ENCODE results near the gene CTNNA2. TPM values are rescaled to one million over a fixed set of nuclear protein-coding genes. Genes with fewer than 3 reads are reported as not detected.
A peak's percentile ranks its signal among the peaks of the same experiment; 100 is the strongest.

CTNNA2 gene
- total and polyA plus RNA-seq, 8 donors: 0.08 to 0.56 (median 0.17) TPM; not detected in 2

DNA sequence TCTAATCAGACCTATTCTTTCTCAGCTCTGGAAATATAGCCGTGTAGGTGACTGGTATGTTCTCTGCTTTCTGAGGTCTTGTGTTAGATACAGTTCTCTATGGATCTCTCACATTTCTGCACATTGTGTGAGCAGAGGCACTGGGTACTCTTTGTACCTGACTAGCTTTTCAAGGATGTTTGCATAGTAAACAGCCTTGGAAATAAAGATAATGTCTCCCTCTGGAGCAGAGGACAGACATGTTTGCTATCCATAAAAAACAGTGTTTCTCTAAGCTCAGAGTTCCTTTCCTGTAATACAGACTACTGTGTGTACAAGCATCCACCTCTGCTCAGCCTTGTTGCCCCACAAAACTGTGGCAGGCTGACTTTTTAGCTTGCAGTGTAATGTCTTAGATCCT is 279.2 kb downstream of the CTNNA2 start:
- intact Hi-C loops (cut with DNase I): no loop called here
- Histone ChIP-seq H3K27ac (no peak overlapping the region), H3K4me1 (no peaks in the 10 kb centered on the region), H3K4me3 (no peak overlapping the region), H3K27me3 (no peaks in the 10 kb centered on the region), H3K36me3 (no peaks in the 10 kb centered on the region), H3K9me3 (no peaks in the 10 kb centered on the region)
- TF ChIP-seq, protein P1, sequence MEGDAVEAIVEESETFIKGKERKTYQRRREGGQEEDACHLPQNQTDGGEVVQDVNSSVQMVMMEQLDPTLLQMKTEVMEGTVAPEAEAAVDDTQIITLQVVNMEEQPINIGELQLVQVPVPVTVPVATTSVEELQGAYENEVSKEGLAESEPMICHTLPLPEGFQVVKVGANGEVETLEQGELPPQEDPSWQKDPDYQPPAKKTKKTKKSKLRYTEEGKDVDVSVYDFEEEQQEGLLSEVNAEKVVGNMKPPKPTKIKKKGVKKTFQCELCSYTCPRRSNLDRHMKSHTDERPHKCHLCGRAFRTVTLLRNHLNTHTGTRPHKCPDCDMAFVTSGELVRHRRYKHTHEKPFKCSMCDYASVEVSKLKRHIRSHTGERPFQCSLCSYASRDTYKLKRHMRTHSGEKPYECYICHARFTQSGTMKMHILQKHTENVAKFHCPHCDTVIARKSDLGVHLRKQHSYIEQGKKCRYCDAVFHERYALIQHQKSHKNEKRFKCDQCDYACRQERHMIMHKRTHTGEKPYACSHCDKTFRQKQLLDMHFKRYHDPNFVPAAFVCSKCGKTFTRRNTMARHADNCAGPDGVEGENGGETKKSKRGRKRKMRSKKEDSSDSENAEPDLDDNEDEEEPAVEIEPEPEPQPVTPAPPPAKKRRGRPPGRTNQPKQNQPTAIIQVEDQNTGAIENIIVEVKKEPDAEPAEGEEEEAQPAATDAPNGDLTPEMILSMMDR (IDR thresholded peaks at IDR 0.05): no peak
- ATAC-seq (peak; percentile 52), DNase-seq (no peak)

DNA sequence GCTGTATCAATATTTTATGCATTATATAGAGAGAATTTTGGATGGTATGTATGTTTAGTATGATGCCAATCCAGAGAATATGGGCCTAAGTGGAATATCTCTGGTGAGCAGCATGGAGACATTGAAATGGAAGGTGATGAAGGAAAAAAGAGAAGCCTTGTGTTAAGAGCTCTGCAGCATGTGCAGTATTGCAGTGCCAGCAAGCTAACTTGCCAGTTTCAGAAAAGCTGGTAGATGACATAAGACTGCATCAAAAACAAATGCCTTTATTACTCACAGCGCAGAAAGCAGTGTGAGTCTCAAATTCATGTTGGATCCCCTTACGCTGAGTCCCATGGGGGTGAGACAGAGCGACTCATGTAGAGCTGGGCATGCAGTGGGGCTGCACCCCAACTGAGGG is 280.2 kb downstream of the CTNNA2 start:
- DNase-seq (no peak), ATAC-seq (no peak)
- Histone ChIP-seq H3K4me3 (no peak overlapping the region), H3K27ac (no peak overlapping the region), H3K4me1 (no peaks in the 10 kb centered on the region), H3K36me3 (no peaks in the 10 kb centered on the region), H3K9me3 (no peaks in the 10 kb centered on the region), H3K27me3 (no peaks in the 10 kb centered on the region)
- intact Hi-C loops (cut with DNase I): no loop called here
- TF ChIP-seq, protein P1 (IDR thresholded peaks at IDR 0.05): no peak

DNA sequence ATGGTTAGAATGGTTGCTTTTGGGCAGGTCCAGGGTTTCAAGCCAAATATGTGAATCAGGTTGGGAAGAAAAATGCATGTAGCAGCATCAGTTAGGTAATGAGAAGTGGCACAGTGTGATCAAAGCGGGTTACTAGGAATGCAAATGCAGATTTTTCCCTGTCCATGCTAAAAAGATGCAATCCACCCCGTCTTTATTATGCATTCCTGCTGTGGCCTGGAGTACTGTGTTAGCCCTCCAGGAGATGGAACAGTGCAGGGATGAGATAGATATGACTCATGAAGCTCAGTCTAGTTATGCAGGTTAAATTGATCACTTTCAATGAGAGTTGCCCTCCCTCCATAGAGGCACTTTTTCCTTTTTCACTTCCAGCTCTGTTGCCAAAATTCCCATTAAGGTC is 283.8 kb downstream of the CTNNA2 start:
- no peaks in the 10 kb centered on the region for H3K36me3 ChIP-seq
- TF ChIP-seq, protein P1 (IDR thresholded peaks at IDR 0.05): no peak

DNA sequence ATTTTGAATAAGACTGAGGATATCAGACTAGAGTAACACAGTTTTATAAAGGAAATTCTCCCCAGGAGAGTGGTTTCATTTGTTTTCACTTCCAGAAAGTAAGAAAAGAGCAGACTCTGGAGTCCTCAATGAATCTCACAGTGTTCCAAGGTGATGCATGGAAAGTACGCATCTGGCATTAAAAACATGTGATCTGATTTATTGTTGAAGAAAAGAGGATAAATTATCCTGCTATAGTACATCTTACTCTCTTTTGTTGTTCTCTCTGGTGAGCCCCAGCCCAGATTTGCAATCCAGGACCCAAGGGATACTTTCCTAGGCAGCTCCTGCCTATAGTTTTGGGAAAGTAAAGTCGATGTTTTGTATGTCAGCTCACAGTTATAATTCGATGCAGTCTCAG is 285.9 kb downstream of the CTNNA2 start:
- ATAC-seq: no peak

More for the DNA sequence above, 283.8 kb downstream of the CTNNA2 start:
- Histone ChIP-seq H3K9me3 (no peaks in the 10 kb centered on the region), H3K27ac (no peak overlapping the region), H3K27me3 (no peaks in the 10 kb centered on the region), H3K4me3 (no peak overlapping the region), H3K4me1 (no peaks in the 10 kb centered on the region)
- ATAC-seq (no peak), DNase-seq (no peak)
- intact Hi-C loops (cut with DNase I): no loop called here

DNA sequence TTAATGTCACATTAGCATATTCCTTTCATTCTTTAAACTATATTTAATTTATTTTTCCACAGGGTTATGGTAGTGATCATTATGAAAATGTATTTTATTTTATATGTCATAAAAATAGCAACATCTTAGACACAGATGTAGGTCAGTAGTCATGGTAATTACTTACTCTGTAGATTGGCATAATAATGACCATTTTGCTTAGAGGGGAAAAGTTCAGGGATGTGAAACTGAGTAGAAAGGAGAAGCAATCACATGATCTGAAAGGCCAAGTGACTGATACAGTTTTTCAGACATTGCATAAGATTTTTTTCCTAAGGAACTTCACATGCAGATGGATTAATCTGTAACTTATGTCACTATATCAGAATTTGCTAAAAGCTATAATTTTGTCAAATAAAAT is 286.9 kb downstream of the CTNNA2 start:
- TF ChIP-seq, protein P1 (IDR thresholded peaks at IDR 0.05): no peak

More for the DNA sequence above, 285.9 kb downstream of the CTNNA2 start:
- H3K4me1 ChIP-seq: no peaks in the 10 kb centered on the region
- TF ChIP-seq, protein P1 (IDR thresholded peaks at IDR 0.05): no peak
- intact Hi-C loops (cut with DNase I): no loop called here
- H3K9me3 ChIP-seq: no peaks in the 10 kb centered on the region
- no peak overlapping the region for H3K27ac ChIP-seq
- no peaks in the 10 kb centered on the region for H3K36me3 ChIP-seq
- H3K4me3 ChIP-seq: no peak overlapping the region
- DNase-seq: no peak
- H3K27me3 ChIP-seq: no peaks in the 10 kb centered on the region

More for the DNA sequence above, 286.9 kb downstream of the CTNNA2 start:
- H3K27me3 ChIP-seq: no peaks in the 10 kb centered on the region
- ATAC-seq (no peak), DNase-seq (no peak)
- H3K36me3 ChIP-seq: no peaks in the 10 kb centered on the region
- no peak overlapping the region for H3K27ac ChIP-seq
- no peaks in the 10 kb centered on the region for H3K9me3 ChIP-seq
- intact Hi-C loops (cut with DNase I): no loop called here
- H3K4me3 ChIP-seq: no peak overlapping the region
- no peaks in the 10 kb centered on the region for H3K4me1 ChIP-seq

Data from left lung (tissue), 10 donors.